OCI-LY7 (cell line): Measurements from ENCODE around the gene ABHD11.

Source experiments
- CTCF ChIP-seq: fragments of 200-600 bp; sonication (generic); conservative IDR thresholded peaks from 2 replicates; pipeline ENCODE4 v1.5.1; 2014; ENCODE audit warnings: mild to moderate bottlenecking, antibody characterized with exemption, low read length, moderate library complexity, mixed read lengths
- EZH2phosphoT487 ChIP-seq: fragments of 200-600 bp; sonication (generic); IDR thresholded peaks from 2 replicates; pipeline ENCODE4 v1.6.1; 2018; ENCODE audit warnings: low read depth, borderline replicate concordance, mild to moderate bottlenecking, mixed run types, antibody characterized with exemption, low read length, moderate library complexity, mixed read lengths

- TF ChIP-seq CTCF (no peak), EZH2phosphoT487 (no peak)
Measured at GRCh38 chr7:73703225-73703624, 35.4 kb downstream of the ABHD11 start.
